Measurements from ENCODE around the gene ADAM15. TPM values are rescaled to one million over a fixed set of nuclear protein-coding genes. Genes with fewer than 3 reads are reported as not detected.

The ADAM15 gene
- total RNA-seq, 1 experiment from 2014 or later = 36.3 TPM

GRCh38 chr1:155093911-155094621, 43.0 kb downstream of the ADAM15 start:
- Histone ChIP-seq H3K4me1 (ENCODE audit: insufficient read depth, low read length, poor library complexity, severe bottlenecking) (peaks cover 7% of the 10 kb centered on the region), H3K27me3 (replicated peaks; ENCODE audit: insufficient read depth, low read depth, low read length, poor library complexity) (no peaks in the 10 kb centered on the region), H3K9me3 (ENCODE audit: low read depth, low read length, poor library complexity, severe bottlenecking) (no peaks in the 10 kb centered on the region), H3K27ac (ENCODE audit: low read depth, low read length, poor library complexity, severe bottlenecking) (no peak overlapping the region), H3K4me3 (ENCODE audit: low read depth, low read length, poor library complexity, severe bottlenecking) (no peak overlapping the region), H3K36me3 (ENCODE audit: insufficient read depth, low read length, poor library complexity, severe bottlenecking) (no peaks in the 10 kb centered on the region)
- ChIA-PET POLR2A (ENCODE audit: low non-redundant PET) (no interaction called here), CTCF (interaction anchor here (1.0 to 2.4 kb wide), 3 partner anchors 73 to 79 kb away, joined by 3 to 11 read pairs (median 4); partner anchors contain the start of gene KRTCAP2)
- DNase-seq (ENCODE audit: low spot score) = peak; percentile 62
- no TSS peak for BruUV-seq (replicated peaks)
- intact Hi-C loops (cut with micrococcal nuclease; ENCODE audit: unreplicated experiment) = loop anchor here (5.0 kb wide), 1 partner anchor 33 kb away; the partner anchor contains the start of gene EFNA1
- TF ChIP-seq CTCF (conservative IDR thresholded peaks at IDR 0.05; ENCODE audit: low read depth, low read length) (peak; percentile 60), EZH2 (IDR thresholded peaks at IDR 0.05; ENCODE audit: borderline replicate concordance, low read depth, low read length, poor library complexity, severe bottlenecking) (no peak)

DNA sequence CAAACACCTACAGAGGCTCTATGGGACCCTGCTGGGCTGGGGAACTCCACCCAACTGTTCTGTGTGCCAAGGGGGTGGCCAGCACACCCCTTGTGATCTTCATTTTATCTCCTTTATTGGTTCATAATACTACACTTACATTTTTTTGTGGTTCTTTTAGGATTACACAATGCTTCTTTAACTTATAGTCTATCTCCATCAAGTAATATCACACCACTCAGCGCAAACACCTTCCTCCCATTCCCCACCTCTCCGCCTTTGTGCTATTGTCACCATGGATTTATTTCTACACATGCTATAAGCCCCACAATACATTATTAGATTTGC, 43.5 kb downstream of the ADAM15 start:
- Histone ChIP-seq H3K27me3 (replicated peaks; ENCODE audit: insufficient read depth, low read depth, low read length, poor library complexity) (no peaks in the 10 kb centered on the region), H3K36me3 (ENCODE audit: insufficient read depth, low read length, poor library complexity, severe bottlenecking) (no peaks in the 10 kb centered on the region), H3K4me1 (ENCODE audit: insufficient read depth, low read length, poor library complexity, severe bottlenecking) (peaks cover 7% of the 10 kb centered on the region), H3K4me3 (ENCODE audit: low read depth, low read length, poor library complexity, severe bottlenecking) (no peak overlapping the region), H3K27ac (ENCODE audit: low read depth, low read length, poor library complexity, severe bottlenecking) (no peak overlapping the region), H3K9me3 (ENCODE audit: low read depth, low read length, poor library complexity, severe bottlenecking) (no peaks in the 10 kb centered on the region)
- TF ChIP-seq CTCF (conservative IDR thresholded peaks at IDR 0.05; ENCODE audit: low read depth, low read length) = no peak
- no peak for TF ChIP-seq EZH2 (IDR thresholded peaks at IDR 0.05; ENCODE audit: borderline replicate concordance, low read depth, low read length, poor library complexity, severe bottlenecking)
- DNase-seq (ENCODE audit: low spot score) = no peak
- BruUV-seq (replicated peaks) = no TSS peak
- ChIA-PET CTCF (interaction anchor here (1.0 to 2.4 kb wide), 2 partner anchors 73 to 78 kb away, joined by 3 to 11 read pairs; partner anchors contain the start of gene KRTCAP2), POLR2A (ENCODE audit: low non-redundant PET) (no interaction called here)
- intact Hi-C loops (cut with micrococcal nuclease; ENCODE audit: unreplicated experiment) = loop anchor here (5.0 kb wide), 1 partner anchor 33 kb away; the partner anchor contains the start of gene EFNA1

DNA sequence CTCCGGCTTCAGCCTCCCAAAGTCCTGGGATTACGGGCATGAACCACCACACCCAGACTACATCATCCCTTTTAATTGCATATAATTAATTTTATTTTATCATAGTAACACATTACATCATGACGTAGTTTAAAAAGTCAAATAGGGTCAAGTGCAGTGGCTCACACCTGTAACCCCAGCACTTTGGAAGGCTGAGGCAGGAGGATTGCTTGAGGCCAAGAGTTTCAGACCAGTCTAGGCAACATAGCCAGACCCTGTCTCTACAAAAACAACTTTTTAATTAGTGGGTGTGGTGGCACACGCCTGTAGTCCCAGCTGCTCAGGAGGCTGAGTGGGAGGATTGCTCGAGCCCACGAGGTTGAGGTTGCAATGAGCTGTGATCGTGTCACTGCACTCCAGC, 48.2 kb downstream of the ADAM15 start:
- TF ChIP-seq EZH2 (IDR thresholded peaks at IDR 0.05; ENCODE audit: borderline replicate concordance, low read depth, low read length, poor library complexity, severe bottlenecking) (no peak), CTCF (conservative IDR thresholded peaks at IDR 0.05; ENCODE audit: low read depth, low read length) (no peak)
- intact Hi-C loops (cut with micrococcal nuclease; ENCODE audit: unreplicated experiment) = no loop called here
- CTCF ChIA-PET = no interaction called here
- no peak for DNase-seq (ENCODE audit: low spot score)
- H3K27ac ChIP-seq (ENCODE audit: low read depth, low read length, poor library complexity, severe bottlenecking) = no peak overlapping the region
- peaks cover 3% of the 10 kb centered on the region for H3K4me1 ChIP-seq (ENCODE audit: insufficient read depth, low read length, poor library complexity, severe bottlenecking)
- no peaks in the 10 kb centered on the region for H3K27me3 ChIP-seq (replicated peaks; ENCODE audit: insufficient read depth, low read depth, low read length, poor library complexity)
- POLR2A ChIA-PET (ENCODE audit: low non-redundant PET) = no interaction called here
- no peaks in the 10 kb centered on the region for H3K36me3 ChIP-seq (ENCODE audit: insufficient read depth, low read length, poor library complexity, severe bottlenecking)
- H3K9me3 ChIP-seq (ENCODE audit: low read depth, low read length, poor library complexity, severe bottlenecking) = no peaks in the 10 kb centered on the region
- no peak overlapping the region for H3K4me3 ChIP-seq (ENCODE audit: low read depth, low read length, poor library complexity, severe bottlenecking)
- BruUV-seq (replicated peaks) = no TSS peak
